ENCODE data around the gene ABHD6. TPM values are rescaled to one million over a fixed set of nuclear protein-coding genes. Genes with fewer than 3 reads are reported as not detected.

The ABHD6 gene
- total and polyA plus RNA-seq, 2 donors: 5.4 to 7.6 TPM

- Histone ChIP-seq H3K27ac (ENCODE audit: low read depth in 1 of 2, low read length in 1 of 2) (no peak overlapping the region), H3K4me3 (ENCODE audit: low read length in 2 of 2) (no peak overlapping the region), H3K36me3 (ENCODE audit: control insufficient read depth in 2 of 2, insufficient read depth in 2 of 2, low read length in 1 of 2) (no peaks in the 10 kb centered on the region), H3K27me3 (ENCODE audit: control insufficient read depth in 2 of 2, insufficient read depth in 1 of 2, low read length in 1 of 2) (no peaks in the 10 kb centered on the region), H3K9me3 (ENCODE audit: control insufficient read depth in 2 of 2, insufficient read depth in 1 of 2, low read length in 1 of 2) (no peaks in the 10 kb centered on the region), H3K4me1 (ENCODE audit: control insufficient read depth in 2 of 2, insufficient read depth in 2 of 2, low read length in 2 of 2) (no peaks in the 10 kb centered on the region)
- WGBS: 92% methylated on average over 8 of the region's 8 CpGs
- no peak for DNase-seq (ENCODE audit: low read depth in 6 of 9, low spot score in 9 of 9)
These were observed 8.8 kb downstream of the ABHD6 start for GRCh38 chr3:58246148-58247047.

DNA sequence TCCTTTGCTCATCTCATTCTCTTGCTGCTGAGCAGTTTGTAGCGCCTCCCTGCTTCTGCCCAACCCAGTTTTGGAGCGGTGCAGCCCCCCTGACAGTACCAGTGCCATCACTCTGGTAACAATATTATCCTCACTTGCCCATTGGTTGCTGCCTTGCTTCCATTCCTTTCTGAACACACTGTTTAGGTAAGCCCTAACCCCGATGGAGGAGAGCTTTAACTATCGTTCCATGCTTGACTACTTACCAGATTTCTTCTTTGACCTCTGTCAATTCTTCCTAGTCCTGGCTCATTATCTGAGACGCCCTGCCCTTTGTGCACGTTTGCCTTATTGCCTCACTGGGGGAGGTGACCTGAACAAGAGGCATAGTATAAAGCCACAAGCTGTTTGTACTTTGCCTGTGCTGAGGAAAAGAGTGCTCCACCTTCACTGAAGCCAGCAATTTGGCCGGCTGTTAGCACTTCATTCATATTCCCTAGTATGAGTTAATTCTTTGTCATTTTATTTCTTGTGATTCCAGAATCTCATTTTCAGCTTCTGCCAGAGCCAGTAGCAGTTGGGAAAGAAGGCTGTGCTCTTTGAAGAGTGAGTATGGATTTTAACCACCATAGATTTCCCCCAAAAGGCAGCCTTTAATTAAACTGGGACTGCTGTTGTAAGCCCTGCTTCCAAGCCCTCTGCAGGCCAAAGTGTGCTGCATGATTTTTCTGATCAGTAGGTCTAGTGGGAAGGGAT, 11.9 kb downstream of the ABHD6 start:
- Histone ChIP-seq H3K4me3 (ENCODE audit: low read length in 2 of 2) (no peak overlapping the region), H3K9me3 (ENCODE audit: control insufficient read depth in 2 of 2, insufficient read depth in 1 of 2, low read length in 1 of 2) (no peaks in the 10 kb centered on the region), H3K36me3 (ENCODE audit: control insufficient read depth in 2 of 2, insufficient read depth in 2 of 2, low read length in 1 of 2) (no peaks in the 10 kb centered on the region), H3K4me1 (ENCODE audit: control insufficient read depth in 2 of 2, insufficient read depth in 2 of 2, low read length in 2 of 2) (no peaks in the 10 kb centered on the region), H3K27me3 (ENCODE audit: control insufficient read depth in 2 of 2, insufficient read depth in 1 of 2, low read length in 1 of 2) (no peaks in the 10 kb centered on the region), H3K27ac (ENCODE audit: low read depth in 1 of 2, low read length in 1 of 2) (no peak overlapping the region)
- 91% methylated on average over 7 of the region's 7 CpGs for WGBS
- DNase-seq (ENCODE audit: low read depth in 6 of 9, low spot score in 9 of 9): no peak

DNA sequence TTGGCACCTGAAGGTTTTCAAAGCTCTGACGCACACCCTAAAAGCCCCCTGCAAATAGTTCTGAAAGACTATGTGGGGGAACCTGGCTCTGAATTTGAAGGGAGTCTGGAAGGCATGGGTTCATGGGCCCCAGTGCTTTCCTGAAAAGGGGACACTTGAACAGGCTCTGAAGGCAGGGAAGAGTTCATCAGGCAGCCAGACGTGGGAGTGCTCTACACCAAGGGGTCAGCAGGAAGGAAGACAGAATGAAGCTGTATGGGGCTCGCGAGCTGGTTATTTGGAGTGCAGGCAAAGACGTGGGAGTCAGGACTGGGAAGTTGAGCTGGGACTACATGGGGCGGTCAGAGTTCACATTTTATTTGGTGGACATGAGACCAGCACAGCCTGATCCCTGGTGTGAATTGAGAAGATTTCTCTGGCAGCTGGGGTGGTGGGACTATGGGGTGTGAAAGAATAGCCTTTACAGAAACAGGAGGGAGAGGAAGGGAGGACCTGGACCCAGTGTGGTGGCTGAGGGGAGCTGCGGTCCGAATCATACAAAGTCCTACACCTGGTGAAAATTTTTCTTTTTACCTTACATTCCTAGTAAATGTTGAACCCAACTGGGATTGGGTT, 12.6 kb downstream of the ABHD6 start:
- Histone ChIP-seq H3K9me3 (ENCODE audit: control insufficient read depth in 2 of 2, insufficient read depth in 1 of 2, low read length in 1 of 2) (no peaks in the 10 kb centered on the region), H3K4me1 (ENCODE audit: control insufficient read depth in 2 of 2, insufficient read depth in 2 of 2, low read length in 2 of 2) (no peaks in the 10 kb centered on the region), H3K27me3 (ENCODE audit: control insufficient read depth in 2 of 2, insufficient read depth in 1 of 2, low read length in 1 of 2) (no peaks in the 10 kb centered on the region), H3K4me3 (ENCODE audit: low read length in 2 of 2) (no peak overlapping the region), H3K27ac (ENCODE audit: low read depth in 1 of 2, low read length in 1 of 2) (peak overlapping the region in 1 of 2 donors; percentile 13), H3K36me3 (ENCODE audit: control insufficient read depth in 2 of 2, insufficient read depth in 2 of 2, low read length in 1 of 2) (no peaks in the 10 kb centered on the region)
- no peak for DNase-seq (ENCODE audit: low read depth in 6 of 9, low spot score in 9 of 9)
- 98% methylated on average over 8 of the region's 8 CpGs for WGBS

- DNase-seq (ENCODE audit: low read depth in 6 of 9, low spot score in 9 of 9): no peak
- Histone ChIP-seq H3K27me3 (ENCODE audit: control insufficient read depth in 2 of 2, insufficient read depth in 1 of 2, low read length in 1 of 2) (no peaks in the 10 kb centered on the region), H3K9me3 (ENCODE audit: control insufficient read depth in 2 of 2, insufficient read depth in 1 of 2, low read length in 1 of 2) (no peaks in the 10 kb centered on the region), H3K36me3 (ENCODE audit: control insufficient read depth in 2 of 2, insufficient read depth in 2 of 2, low read length in 1 of 2) (no peaks in the 10 kb centered on the region), H3K4me3 (ENCODE audit: low read length in 2 of 2) (no peak overlapping the region), H3K4me1 (ENCODE audit: control insufficient read depth in 2 of 2, insufficient read depth in 2 of 2, low read length in 2 of 2) (no peaks in the 10 kb centered on the region), H3K27ac (ENCODE audit: low read depth in 1 of 2, low read length in 1 of 2) (peak overlapping the region in 1 of 2 donors; percentile 47)
- 98% methylated on average over 3 of the region's 3 CpGs for WGBS
These were observed 14.0 kb downstream of the ABHD6 start for GRCh38 chr3:58251631-58252035.

- DNase-seq (ENCODE audit: low read depth in 6 of 9, low spot score in 9 of 9): no peak
- WGBS: 97% methylated on average over 4 of the region's 4 CpGs
These were observed 16.6 kb downstream of the ABHD6 start for GRCh38 chr3:58254144-58254543.

GRCh38 chr3:58256061-58256460, 18.5 kb downstream of the ABHD6 start:
- H3K9me3 ChIP-seq (ENCODE audit: control insufficient read depth in 2 of 2, insufficient read depth in 1 of 2, low read length in 1 of 2): no peaks in the 10 kb centered on the region
- WGBS: 100% methylated on average over 1 of the region's 1 CpG
- H3K27ac ChIP-seq (ENCODE audit: low read depth in 1 of 2, low read length in 1 of 2): no peak overlapping the region

More at GRCh38 chr3:58254144-58254543, 16.6 kb downstream of the ABHD6 start:
- Histone ChIP-seq H3K27me3 (ENCODE audit: control insufficient read depth in 2 of 2, insufficient read depth in 1 of 2, low read length in 1 of 2) (no peaks in the 10 kb centered on the region), H3K27ac (ENCODE audit: low read depth in 1 of 2, low read length in 1 of 2) (no peak overlapping the region), H3K36me3 (ENCODE audit: control insufficient read depth in 2 of 2, insufficient read depth in 2 of 2, low read length in 1 of 2) (peaks cover 0 to 5% of the 10 kb centered on the region in 2 donors), H3K4me3 (ENCODE audit: low read length in 2 of 2) (no peak overlapping the region), H3K4me1 (ENCODE audit: control insufficient read depth in 2 of 2, insufficient read depth in 2 of 2, low read length in 2 of 2) (no peaks in the 10 kb centered on the region), H3K9me3 (ENCODE audit: control insufficient read depth in 2 of 2, insufficient read depth in 1 of 2, low read length in 1 of 2) (no peaks in the 10 kb centered on the region)

DNA sequence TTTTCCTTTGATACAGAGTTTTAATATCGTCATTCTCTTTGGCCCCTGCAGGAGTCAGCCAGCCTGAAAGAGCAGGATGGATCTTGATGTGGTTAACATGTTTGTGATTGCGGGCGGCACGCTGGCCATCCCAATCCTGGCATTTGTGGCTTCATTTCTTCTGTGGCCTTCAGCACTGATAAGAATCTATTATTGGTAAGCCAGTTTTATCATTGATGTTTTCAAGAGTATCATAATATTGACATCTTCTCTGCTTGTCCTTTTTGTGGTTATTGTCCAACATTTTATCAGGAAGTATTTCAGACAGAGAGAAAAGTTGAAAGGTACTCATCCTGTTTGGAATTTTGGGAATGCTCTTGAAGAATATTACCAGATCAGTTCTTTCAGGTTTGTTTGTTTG, 18.9 kb downstream of the ABHD6 start:
- peaks cover 0 to 7% of the 10 kb centered on the region in 2 donors for H3K36me3 ChIP-seq (ENCODE audit: control insufficient read depth in 2 of 2, insufficient read depth in 2 of 2, low read length in 1 of 2)
- 96% methylated on average over 4 of the region's 4 CpGs for WGBS
- no peaks in the 10 kb centered on the region for H3K4me1 ChIP-seq (ENCODE audit: control insufficient read depth in 2 of 2, insufficient read depth in 2 of 2, low read length in 2 of 2)

More at GRCh38 chr3:58256061-58256460, 18.5 kb downstream of the ABHD6 start:
- Histone ChIP-seq H3K4me3 (ENCODE audit: low read length in 2 of 2) (no peak overlapping the region), H3K36me3 (ENCODE audit: control insufficient read depth in 2 of 2, insufficient read depth in 2 of 2, low read length in 1 of 2) (peaks cover 0 to 7% of the 10 kb centered on the region in 2 donors), H3K27me3 (ENCODE audit: control insufficient read depth in 2 of 2, insufficient read depth in 1 of 2, low read length in 1 of 2) (no peaks in the 10 kb centered on the region), H3K4me1 (ENCODE audit: control insufficient read depth in 2 of 2, insufficient read depth in 2 of 2, low read length in 2 of 2) (no peaks in the 10 kb centered on the region)
- DNase-seq (ENCODE audit: low read depth in 6 of 9, low spot score in 9 of 9): no peak

DNA sequence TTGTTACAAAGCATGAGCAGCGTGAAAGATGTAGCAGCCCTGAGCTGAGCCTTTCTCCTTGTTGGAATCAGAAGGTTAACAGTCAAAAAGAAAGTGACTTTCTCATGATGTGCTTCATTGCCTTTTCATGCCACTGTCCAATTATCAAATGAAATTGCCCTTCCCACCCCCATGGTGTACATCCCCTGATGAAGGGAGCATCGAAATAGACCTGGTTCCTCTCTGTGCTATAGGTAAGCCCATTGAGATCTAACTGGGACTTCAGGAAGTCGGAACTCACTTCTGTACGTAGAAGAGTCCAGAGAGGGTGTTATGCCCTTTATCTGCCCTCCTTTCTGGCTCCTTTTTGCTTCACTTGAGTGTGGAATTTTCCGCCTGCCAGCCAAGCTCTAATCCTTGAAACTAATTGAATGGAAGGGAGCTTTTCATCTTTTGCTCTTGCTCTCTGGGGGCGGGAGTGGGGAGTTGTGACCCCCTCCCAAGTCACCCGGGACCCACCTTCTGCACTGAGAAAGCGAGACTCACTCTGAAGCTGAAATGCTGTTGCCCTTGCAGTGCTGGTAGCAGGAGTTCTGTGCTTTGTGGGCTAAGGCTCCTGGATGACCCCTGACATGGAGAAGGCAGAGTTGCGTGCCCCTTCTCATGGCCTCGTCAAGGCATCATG, 20.9 kb downstream of the ABHD6 start:
- no peak overlapping the region for H3K27ac ChIP-seq (ENCODE audit: low read depth in 1 of 2, low read length in 1 of 2)
- no peaks in the 10 kb centered on the region for H3K4me1 ChIP-seq (ENCODE audit: control insufficient read depth in 2 of 2, insufficient read depth in 2 of 2, low read length in 2 of 2)
- 98% methylated on average over 10 of the region's 10 CpGs for WGBS
- no peak overlapping the region for H3K4me3 ChIP-seq (ENCODE audit: low read length in 2 of 2)
- peaks cover 0 to 7% of the 10 kb centered on the region in 2 donors for H3K36me3 ChIP-seq (ENCODE audit: control insufficient read depth in 2 of 2, insufficient read depth in 2 of 2, low read length in 1 of 2)
- no peaks in the 10 kb centered on the region for H3K9me3 ChIP-seq (ENCODE audit: control insufficient read depth in 2 of 2, insufficient read depth in 1 of 2, low read length in 1 of 2)
- no peak for DNase-seq (ENCODE audit: low read depth in 6 of 9, low spot score in 9 of 9)
- H3K27me3 ChIP-seq (ENCODE audit: control insufficient read depth in 2 of 2, insufficient read depth in 1 of 2, low read length in 1 of 2): no peaks in the 10 kb centered on the region

More for the DNA sequence above, 18.9 kb downstream of the ABHD6 start:
- no peak overlapping the region for H3K27ac ChIP-seq (ENCODE audit: low read depth in 1 of 2, low read length in 1 of 2)
- no peak for DNase-seq (ENCODE audit: low read depth in 6 of 9, low spot score in 9 of 9)
- H3K4me3 ChIP-seq (ENCODE audit: low read length in 2 of 2): no peak overlapping the region
- no peaks in the 10 kb centered on the region for H3K9me3 ChIP-seq (ENCODE audit: control insufficient read depth in 2 of 2, insufficient read depth in 1 of 2, low read length in 1 of 2)
- H3K27me3 ChIP-seq (ENCODE audit: control insufficient read depth in 2 of 2, insufficient read depth in 1 of 2, low read length in 1 of 2): no peaks in the 10 kb centered on the region

All from thymus (tissue), 11 donors.